ENCODE measurements around the gene SLC1A7. TPM values are rescaled to one million over a fixed set of nuclear protein-coding genes. Genes with fewer than 3 reads are reported as not detected.

Gene SLC1A7
- total RNA-seq, 1 donor = 0.94 TPM

GRCh38 chr1:53145942-53146708 is 3.7 kb upstream of the SLC1A7 start:
- Histone ChIP-seq H3K4me3 (ENCODE audit: low read length) (no peak overlapping the region), H3K9me3 (ENCODE audit: low read depth, low read length) (no peaks in the 10 kb centered on the region), H3K4me1 (ENCODE audit: insufficient read depth, low read length) (no peaks in the 10 kb centered on the region), H3K27me3 (ENCODE audit: insufficient read depth, low read length) (no peaks in the 10 kb centered on the region)

GRCh38 chr1:53145619-53145941 is 3.1 kb upstream of the SLC1A7 start:
- no peak overlapping the region for H3K4me3 ChIP-seq (ENCODE audit: low read length)
- H3K9me3 ChIP-seq (ENCODE audit: low read depth, low read length) = no peaks in the 10 kb centered on the region
- H3K27me3 ChIP-seq (ENCODE audit: insufficient read depth, low read length) = no peaks in the 10 kb centered on the region

GRCh38 chr1:53145051-53145600 is 2.7 kb upstream of the SLC1A7 start:
- no peak overlapping the region for H3K4me3 ChIP-seq (ENCODE audit: low read length)
- no peaks in the 10 kb centered on the region for H3K4me1 ChIP-seq (ENCODE audit: insufficient read depth, low read length)
- H3K9me3 ChIP-seq (ENCODE audit: low read depth, low read length) = no peaks in the 10 kb centered on the region
- no peaks in the 10 kb centered on the region for H3K27me3 ChIP-seq (ENCODE audit: insufficient read depth, low read length)

More at GRCh38 chr1:53145619-53145941, 3.1 kb upstream of the SLC1A7 start:
- no peaks in the 10 kb centered on the region for H3K4me1 ChIP-seq (ENCODE audit: insufficient read depth, low read length)

- no peaks in the 10 kb centered on the region for H3K4me1 ChIP-seq (ENCODE audit: insufficient read depth, low read length)
- H3K27me3 ChIP-seq (ENCODE audit: insufficient read depth, low read length) = no peaks in the 10 kb centered on the region
- H3K9me3 ChIP-seq (ENCODE audit: low read depth, low read length) = no peaks in the 10 kb centered on the region
- no peak overlapping the region for H3K4me3 ChIP-seq (ENCODE audit: low read length)
Measured at GRCh38 chr1:53144201-53144600, 1.8 kb upstream of the SLC1A7 start.

- no peak overlapping the region for H3K4me3 ChIP-seq (ENCODE audit: low read length)
- H3K4me1 ChIP-seq (ENCODE audit: insufficient read depth, low read length) = no peaks in the 10 kb centered on the region
- no peaks in the 10 kb centered on the region for H3K27me3 ChIP-seq (ENCODE audit: insufficient read depth, low read length)
- no peaks in the 10 kb centered on the region for H3K9me3 ChIP-seq (ENCODE audit: low read depth, low read length)
Measured at GRCh38 chr1:53143527-53143926, 1.1 kb upstream of the SLC1A7 start.

- no peaks in the 10 kb centered on the region for H3K4me1 ChIP-seq (ENCODE audit: insufficient read depth, low read length)
- H3K27me3 ChIP-seq (ENCODE audit: insufficient read depth, low read length) = no peaks in the 10 kb centered on the region
- peaks cover 6% of the 10 kb centered on the region for H3K9me3 ChIP-seq (ENCODE audit: low read depth, low read length)
- H3K4me3 ChIP-seq (ENCODE audit: low read length) = no peak overlapping the region
Measured at GRCh38 chr1:53141487-53142055, 867 bp downstream of the SLC1A7 start.

- H3K9me3 ChIP-seq (ENCODE audit: low read depth, low read length) = peaks cover 6% of the 10 kb centered on the region
- H3K27me3 ChIP-seq (ENCODE audit: insufficient read depth, low read length) = no peaks in the 10 kb centered on the region
- H3K4me1 ChIP-seq (ENCODE audit: insufficient read depth, low read length) = no peaks in the 10 kb centered on the region
- H3K4me3 ChIP-seq (ENCODE audit: low read length) = no peak overlapping the region
Measured at GRCh38 chr1:53140451-53140850, 2.0 kb downstream of the SLC1A7 start.

GRCh38 chr1:53139951-53140361 is 2.5 kb downstream of the SLC1A7 start:
- Histone ChIP-seq H3K4me1 (ENCODE audit: insufficient read depth, low read length) (peaks cover 4% of the 10 kb centered on the region), H3K9me3 (ENCODE audit: low read depth, low read length) (peaks cover 6% of the 10 kb centered on the region), H3K27me3 (ENCODE audit: insufficient read depth, low read length) (no peaks in the 10 kb centered on the region), H3K4me3 (ENCODE audit: low read length) (no peak overlapping the region)

GRCh38 chr1:53138991-53139884 is 3.2 kb downstream of the SLC1A7 start:
- H3K4me3 ChIP-seq (ENCODE audit: low read length) = no peak overlapping the region
- no peaks in the 10 kb centered on the region for H3K27me3 ChIP-seq (ENCODE audit: insufficient read depth, low read length)
- peaks cover 4% of the 10 kb centered on the region for H3K4me1 ChIP-seq (ENCODE audit: insufficient read depth, low read length)
- peaks cover 6% of the 10 kb centered on the region for H3K9me3 ChIP-seq (ENCODE audit: low read depth, low read length)

- Histone ChIP-seq H3K4me1 (ENCODE audit: insufficient read depth, low read length) (peaks cover 4% of the 10 kb centered on the region), H3K27me3 (ENCODE audit: insufficient read depth, low read length) (no peaks in the 10 kb centered on the region), H3K9me3 (ENCODE audit: low read depth, low read length) (peaks cover 6% of the 10 kb centered on the region), H3K4me3 (ENCODE audit: low read length) (no peak overlapping the region)
Measured at GRCh38 chr1:53137729-53138128, 4.7 kb downstream of the SLC1A7 start.

GRCh38 chr1:53135735-53136114 is 6.7 kb downstream of the SLC1A7 start:
- peaks cover 4% of the 10 kb centered on the region for H3K4me1 ChIP-seq (ENCODE audit: insufficient read depth, low read length)
- no peak overlapping the region for H3K4me3 ChIP-seq (ENCODE audit: low read length)
- no peaks in the 10 kb centered on the region for H3K27me3 ChIP-seq (ENCODE audit: insufficient read depth, low read length)
- peaks cover 6% of the 10 kb centered on the region for H3K9me3 ChIP-seq (ENCODE audit: low read depth, low read length)

GRCh38 chr1:53134961-53135734 is 7.3 kb downstream of the SLC1A7 start:
- Histone ChIP-seq H3K27me3 (ENCODE audit: insufficient read depth, low read length) (no peaks in the 10 kb centered on the region), H3K4me3 (ENCODE audit: low read length) (no peak overlapping the region), H3K4me1 (ENCODE audit: insufficient read depth, low read length) (peaks cover 4% of the 10 kb centered on the region), H3K9me3 (ENCODE audit: low read depth, low read length) (peaks cover 6% of the 10 kb centered on the region)

GRCh38 chr1:53134042-53134485 is 8.4 kb downstream of the SLC1A7 start:
- no peaks in the 10 kb centered on the region for H3K27me3 ChIP-seq (ENCODE audit: insufficient read depth, low read length)
- H3K4me3 ChIP-seq (ENCODE audit: low read length) = no peak overlapping the region
- peaks cover 6% of the 10 kb centered on the region for H3K9me3 ChIP-seq (ENCODE audit: low read depth, low read length)
- peaks cover 4% of the 10 kb centered on the region for H3K4me1 ChIP-seq (ENCODE audit: insufficient read depth, low read length)

GRCh38 chr1:53133261-53134041 is 9.0 kb downstream of the SLC1A7 start:
- no peaks in the 10 kb centered on the region for H3K27me3 ChIP-seq (ENCODE audit: insufficient read depth, low read length)
- peaks cover 4% of the 10 kb centered on the region for H3K4me1 ChIP-seq (ENCODE audit: insufficient read depth, low read length)
- H3K4me3 ChIP-seq (ENCODE audit: low read length) = no peak overlapping the region
- peaks cover 6% of the 10 kb centered on the region for H3K9me3 ChIP-seq (ENCODE audit: low read depth, low read length)
